HL-60 (cell line): ENCODE data around the gene SH3PXD2A.

Experiments used
- CTCF ChIP-seq: IDR thresholded peaks from one replicate; pipeline ENCODE4 v1.5.1; 2011; ENCODE audit warnings: low read length, control low read depth, inconsistent platforms; ENCODE audit not compliant: insufficient read depth
- GABPA ChIP-seq: IDR thresholded peaks from 2 replicates; pipeline ENCODE4 v1.6.1; 2012; ENCODE audit warnings: low read depth
- POLR2AphosphoS5 ChIP-seq: IDR thresholded peaks from 2 replicates; pipeline ENCODE4 v1.6.1; 2012; ENCODE audit warnings: low read depth
- SPI1 ChIP-seq: IDR thresholded peaks from 2 replicates; pipeline ENCODE4 v1.6.1; 2012; ENCODE audit warnings: low read depth, mild to moderate bottlenecking, borderline replicate concordance
- TF ChIP-seq, protein P1 (sequence below): IDR thresholded peaks from 2 replicates; pipeline ENCODE4 v1.6.1; 2012; ENCODE audit warnings: low read depth; ENCODE audit not compliant: insufficient replicate concordance

GRCh38 chr10:103707956-103708626 lies 147.3 kb downstream of the SH3PXD2A start:
- TF ChIP-seq, protein P1, sequence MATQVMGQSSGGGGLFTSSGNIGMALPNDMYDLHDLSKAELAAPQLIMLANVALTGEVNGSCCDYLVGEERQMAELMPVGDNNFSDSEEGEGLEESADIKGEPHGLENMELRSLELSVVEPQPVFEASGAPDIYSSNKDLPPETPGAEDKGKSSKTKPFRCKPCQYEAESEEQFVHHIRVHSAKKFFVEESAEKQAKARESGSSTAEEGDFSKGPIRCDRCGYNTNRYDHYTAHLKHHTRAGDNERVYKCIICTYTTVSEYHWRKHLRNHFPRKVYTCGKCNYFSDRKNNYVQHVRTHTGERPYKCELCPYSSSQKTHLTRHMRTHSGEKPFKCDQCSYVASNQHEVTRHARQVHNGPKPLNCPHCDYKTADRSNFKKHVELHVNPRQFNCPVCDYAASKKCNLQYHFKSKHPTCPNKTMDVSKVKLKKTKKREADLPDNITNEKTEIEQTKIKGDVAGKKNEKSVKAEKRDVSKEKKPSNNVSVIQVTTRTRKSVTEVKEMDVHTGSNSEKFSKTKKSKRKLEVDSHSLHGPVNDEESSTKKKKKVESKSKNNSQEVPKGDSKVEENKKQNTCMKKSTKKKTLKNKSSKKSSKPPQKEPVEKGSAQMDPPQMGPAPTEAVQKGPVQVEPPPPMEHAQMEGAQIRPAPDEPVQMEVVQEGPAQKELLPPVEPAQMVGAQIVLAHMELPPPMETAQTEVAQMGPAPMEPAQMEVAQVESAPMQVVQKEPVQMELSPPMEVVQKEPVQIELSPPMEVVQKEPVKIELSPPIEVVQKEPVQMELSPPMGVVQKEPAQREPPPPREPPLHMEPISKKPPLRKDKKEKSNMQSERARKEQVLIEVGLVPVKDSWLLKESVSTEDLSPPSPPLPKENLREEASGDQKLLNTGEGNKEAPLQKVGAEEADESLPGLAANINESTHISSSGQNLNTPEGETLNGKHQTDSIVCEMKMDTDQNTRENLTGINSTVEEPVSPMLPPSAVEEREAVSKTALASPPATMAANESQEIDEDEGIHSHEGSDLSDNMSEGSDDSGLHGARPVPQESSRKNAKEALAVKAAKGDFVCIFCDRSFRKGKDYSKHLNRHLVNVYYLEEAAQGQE, result no peak
- TF ChIP-seq CTCF (no peak), GABPA (no peak), POLR2AphosphoS5 (no peak), SPI1 (no peak)
